IPS DF 19.7 (cell line): ENCODE results near the gene RAVER2.
"Not testable (repeated sequence)": the region's sequence is repeated elsewhere in the genome, so short reads cannot be mapped to it uniquely, and the experiment has no call there.

Experiments used
- DNase-seq: peaks from one replicate; pipeline ENCODE4 v3.0.0-alpha.2; 2013; ENCODE audit warnings: low read depth, low spot score

RAVER2 gene

GRCh38 chr1:64748706-64749105, 3.8 kb downstream of the RAVER2 start:
- no peak for DNase-seq

DNA sequence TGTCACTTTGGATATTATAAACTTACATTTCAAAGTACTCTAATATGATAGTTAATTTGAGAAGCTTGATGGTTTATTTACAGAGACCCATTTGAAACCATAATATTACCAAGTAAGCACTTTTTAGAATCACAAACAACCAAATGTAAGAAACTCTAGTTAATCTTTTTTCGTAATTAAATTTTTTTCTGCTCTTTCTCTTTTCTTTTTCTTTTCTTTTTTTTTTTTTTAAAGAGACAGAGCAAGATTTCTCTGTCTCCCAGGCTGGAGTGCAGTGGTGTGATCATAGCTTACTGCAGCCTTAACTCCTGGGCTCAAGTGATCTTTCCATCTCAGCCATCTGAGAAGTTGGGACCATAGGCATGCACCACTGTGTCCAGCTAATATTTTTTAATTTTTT, 5.2 kb downstream of the RAVER2 start:
- no peak for DNase-seq

DNA sequence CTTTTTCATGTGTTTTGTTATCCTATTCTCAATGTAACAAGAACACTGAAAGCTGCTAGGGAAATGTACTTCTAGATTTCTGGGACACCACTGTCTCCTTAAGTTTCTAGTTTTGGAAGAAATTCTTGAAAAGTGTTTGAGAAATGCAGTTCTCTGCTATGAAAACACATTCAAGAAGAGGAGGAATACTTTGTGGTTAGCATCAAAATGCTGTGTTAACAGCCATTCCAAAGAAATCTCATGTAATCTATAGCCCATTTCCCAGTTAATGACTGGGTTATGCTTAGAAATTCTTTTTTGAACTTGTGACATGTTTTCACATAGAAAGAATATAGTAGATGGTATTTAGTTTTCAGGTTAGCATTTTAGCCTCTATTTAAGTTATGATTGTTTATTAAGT, 6.0 kb downstream of the RAVER2 start:
- no peak for DNase-seq

DNA sequence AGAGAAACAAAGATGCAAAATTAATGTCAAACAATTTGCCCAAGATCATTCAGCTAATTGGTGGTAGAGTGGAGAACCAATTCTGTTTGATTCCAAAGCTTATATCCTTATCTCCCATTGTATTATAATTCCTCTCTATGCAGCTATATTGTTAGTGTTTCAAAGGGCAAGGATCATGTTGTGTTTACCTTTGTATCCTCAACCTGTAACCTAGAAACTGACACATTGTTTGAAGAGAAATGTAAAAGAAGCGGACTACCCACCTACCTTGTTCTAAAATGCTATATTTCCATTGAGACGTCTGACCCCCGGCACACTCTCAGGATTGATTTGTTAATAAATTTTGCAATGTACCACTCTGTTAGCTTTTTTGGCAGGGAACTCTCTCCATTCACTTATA, 9.3 kb downstream of the RAVER2 start:
- DNase-seq, result no peak

DNA sequence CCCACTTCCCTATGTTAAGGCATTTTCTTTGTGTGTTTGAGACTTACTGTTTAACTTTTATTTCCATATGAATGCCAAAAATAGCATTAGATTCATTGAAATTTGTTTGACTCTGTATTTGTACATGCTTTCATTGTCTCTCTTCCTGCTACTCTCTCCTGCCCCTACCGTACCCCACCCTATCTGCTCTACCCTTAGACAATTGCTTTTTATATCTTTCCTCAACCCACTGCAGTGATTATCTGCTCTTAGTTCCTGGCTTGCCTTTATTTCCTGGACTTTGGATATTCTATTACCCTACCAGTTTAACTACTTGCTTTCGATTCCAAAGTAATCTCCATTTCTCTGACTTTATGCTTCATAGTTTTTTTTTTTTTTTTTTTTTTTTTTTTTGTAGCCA, 10.5 kb downstream of the RAVER2 start:
- no peak for DNase-seq

DNA sequence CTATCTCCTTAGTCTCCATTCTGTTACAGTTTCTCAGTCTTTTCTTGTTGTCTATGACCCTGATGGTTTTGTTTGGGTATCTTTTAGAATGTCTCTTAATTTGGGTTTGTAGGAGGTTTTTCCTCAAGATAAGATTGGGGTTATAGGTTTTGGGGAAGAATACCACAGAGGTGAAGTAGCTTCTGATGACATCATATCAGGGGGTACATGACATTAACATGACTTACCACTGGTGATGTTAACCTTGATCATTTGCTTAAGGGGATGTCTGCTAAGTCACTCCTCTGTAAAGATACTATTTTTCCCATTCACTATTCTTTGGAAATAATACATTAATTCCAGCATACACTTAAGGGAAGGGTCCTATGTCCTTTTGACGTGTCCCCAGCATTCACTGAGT, 11.9 kb downstream of the RAVER2 start:
- DNase-seq, result no peak

- no peak for DNase-seq
Measured at GRCh38 chr1:64757213-64757612, 12.3 kb downstream of the RAVER2 start.

DNA sequence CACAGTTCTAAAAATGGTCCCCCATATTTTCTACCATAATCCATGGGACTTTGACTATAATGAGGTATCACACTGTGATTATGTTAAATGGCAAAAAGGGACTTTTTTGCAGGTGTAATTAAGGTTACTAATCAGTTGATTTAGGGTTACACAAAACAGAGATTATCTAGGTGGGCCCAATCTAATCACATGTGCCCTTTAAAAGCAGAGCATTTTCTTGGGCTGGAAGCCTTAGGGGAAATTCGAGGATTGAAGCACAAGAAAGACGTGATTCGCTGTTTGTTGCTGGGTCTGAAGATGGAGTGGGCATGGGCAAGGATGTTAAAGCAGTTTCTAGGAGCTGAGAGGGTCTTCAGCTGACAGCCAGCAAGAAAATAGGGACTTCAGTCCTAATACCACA, 13.4 kb downstream of the RAVER2 start:
- no peak for DNase-seq

DNA sequence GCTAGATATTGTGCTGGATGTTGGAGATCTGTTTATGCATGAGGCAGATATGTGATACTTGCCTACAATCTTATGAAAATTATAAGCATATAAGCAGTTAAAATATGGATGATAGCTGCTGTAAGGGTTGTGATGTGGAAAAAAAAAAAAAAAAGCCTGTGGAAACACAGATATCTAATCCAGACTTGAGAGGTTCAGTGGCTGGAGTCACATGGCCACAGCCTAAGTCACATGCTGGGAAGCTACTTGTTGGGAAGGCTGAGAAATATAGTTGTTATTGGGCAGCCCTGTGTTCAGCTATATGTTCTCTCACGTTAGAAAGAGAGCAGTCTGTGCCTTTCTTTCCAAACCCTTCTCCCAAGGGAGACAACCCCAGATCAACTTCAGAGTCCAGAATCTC, 15.1 kb downstream of the RAVER2 start:
- no peak for DNase-seq

- DNase-seq, result no peak
Measured at GRCh38 chr1:64765012-64765411, 20.1 kb downstream of the RAVER2 start.

DNA sequence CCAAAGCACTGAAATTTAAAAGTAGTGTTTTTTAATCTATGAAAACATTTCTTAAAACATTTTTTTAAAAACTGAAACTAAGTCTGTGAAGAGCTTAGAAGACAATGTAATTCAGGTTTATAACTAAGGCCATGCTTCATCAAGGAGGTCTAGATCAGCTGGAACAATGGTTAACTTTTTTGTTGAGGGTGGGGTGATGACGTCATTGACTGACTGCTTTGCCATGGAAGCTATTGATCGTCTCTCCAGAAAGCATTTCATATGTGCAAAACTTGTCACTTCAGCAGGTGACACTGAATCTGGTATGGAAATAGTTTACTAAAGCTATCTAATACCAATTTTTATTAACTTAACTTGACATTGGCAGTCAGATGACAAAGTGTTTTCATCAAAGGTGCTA, 21.0 kb downstream of the RAVER2 start:
- DNase-seq, result no peak

DNA sequence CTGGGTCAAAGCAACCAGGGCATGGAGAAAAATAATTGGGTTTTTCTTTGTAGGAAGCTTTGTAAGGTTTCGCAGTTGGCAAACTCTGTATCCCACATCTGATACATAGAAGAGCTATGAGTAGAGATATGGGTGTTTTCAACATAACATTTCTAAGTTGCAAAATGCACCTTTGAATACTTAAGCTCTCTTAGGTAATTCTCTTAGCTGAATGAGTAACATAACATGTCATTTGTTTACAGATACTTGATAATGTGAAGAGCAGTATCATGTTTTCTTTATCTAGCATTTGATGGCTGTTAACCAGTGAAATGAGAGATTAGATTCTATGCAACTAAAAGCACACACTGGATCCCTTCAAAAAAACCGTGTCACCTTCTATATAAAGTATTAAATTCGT, 21.6 kb downstream of the RAVER2 start:
- no peak for DNase-seq

GRCh38 chr1:64769482-64769881, 24.6 kb downstream of the RAVER2 start:
- no peak for DNase-seq

- no peak for DNase-seq
Measured at GRCh38 chr1:64769971-64770370, 25.1 kb downstream of the RAVER2 start.

GRCh38 chr1:64773306-64773705, 28.4 kb downstream of the RAVER2 start:
- DNase-seq, result not testable (repeated sequence)

- no peak for DNase-seq
Measured at GRCh38 chr1:64775113-64775512, 30.2 kb downstream of the RAVER2 start.

- not testable (repeated sequence) for DNase-seq
Measured at GRCh38 chr1:64782044-64782443, 37.2 kb downstream of the RAVER2 start.

DNA sequence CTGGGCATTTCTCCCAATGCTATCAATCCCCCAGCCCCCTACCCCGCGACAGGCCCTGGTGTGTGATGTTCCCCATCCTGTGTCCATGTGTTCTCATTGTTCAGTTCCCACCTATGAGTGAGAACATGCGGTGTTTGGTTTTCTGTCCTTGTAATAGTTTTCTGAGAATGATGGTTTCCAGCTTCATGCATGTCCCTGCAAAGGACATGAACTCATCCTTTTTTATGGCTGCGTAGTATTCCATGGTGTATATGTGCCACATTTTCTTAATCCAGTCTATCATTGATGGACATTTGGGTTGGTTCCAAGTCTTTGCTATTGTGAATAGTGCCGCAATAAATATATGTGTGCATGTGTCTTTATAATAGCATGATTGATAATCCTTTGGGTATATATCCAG, 38.0 kb downstream of the RAVER2 start:
- DNase-seq, result not testable (repeated sequence)

DNA sequence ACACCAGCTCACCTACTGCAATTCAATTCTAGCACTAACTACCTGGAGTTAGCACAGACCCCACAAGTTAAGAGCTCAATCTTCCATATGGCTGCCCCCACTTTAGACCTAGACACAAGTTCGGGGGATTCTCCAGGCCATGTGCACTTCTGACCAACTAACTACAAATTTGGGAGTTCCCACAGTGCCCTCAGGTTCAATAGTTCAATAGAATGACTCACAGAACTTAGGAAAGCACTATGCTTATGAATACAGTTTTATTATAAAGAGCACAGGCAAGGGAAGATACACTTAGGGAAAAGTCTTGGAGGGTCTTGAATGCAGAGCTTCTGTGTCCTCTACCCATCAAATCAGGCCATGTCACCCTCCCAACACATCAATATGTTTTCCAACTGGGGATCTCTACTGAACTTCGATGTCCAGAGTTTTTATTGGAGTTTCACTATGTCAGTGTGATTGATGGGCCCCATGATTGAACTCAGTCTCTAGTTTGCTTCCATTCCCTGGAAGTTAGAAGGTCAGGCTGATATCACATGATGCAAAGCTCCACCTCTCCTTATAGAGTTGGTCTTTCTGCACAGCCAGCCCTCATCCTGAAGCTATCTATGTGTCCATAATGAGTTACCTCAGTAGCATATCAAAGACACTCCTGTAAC, 46.1 kb downstream of the RAVER2 start:
- DNase-seq, result no peak

DNA sequence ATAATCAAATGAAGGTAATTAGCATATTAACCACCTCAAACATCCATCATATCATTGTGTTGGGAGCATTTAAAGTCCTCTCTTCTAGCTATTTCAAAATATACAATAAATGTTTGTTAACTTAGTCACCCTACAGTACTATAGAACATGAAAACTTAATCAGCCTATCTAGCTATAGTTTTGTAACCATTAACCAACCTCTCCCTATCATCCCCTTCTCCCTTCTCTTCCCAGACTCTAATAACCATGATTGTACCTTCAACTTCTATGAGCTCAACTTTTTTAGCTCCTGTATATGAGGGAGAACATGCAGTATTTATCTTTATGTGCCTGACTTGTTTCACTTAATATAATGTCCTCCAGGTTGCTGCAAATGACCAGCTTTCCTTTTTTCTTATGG, 54.0 kb downstream of the RAVER2 start:
- no peak for DNase-seq

- no peak for DNase-seq
Measured at GRCh38 chr1:64801851-64802523, 57.1 kb downstream of the RAVER2 start.

DNA sequence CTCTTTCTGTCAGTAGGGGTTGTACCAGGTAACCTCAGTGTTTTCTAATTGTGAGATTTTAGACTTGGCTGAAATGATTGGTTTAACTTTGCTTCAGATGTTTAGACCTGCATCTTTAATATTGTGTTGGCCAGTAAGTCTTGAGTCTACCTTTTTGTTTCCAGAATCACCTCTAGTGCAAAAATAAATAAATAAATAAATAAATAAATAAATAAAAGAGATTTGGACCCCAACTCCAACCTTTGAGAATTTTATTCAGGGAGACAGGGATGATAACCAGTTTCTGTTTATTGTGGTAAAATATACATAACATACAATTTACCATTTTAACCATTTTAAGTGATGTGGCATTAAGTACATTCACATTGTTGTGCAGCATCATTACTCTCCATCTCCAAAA, 64.4 kb downstream of the RAVER2 start:
- DNase-seq, result no peak

- no peak for DNase-seq
Measured at GRCh38 chr1:64810001-64810400, 65.1 kb downstream of the RAVER2 start.

DNA sequence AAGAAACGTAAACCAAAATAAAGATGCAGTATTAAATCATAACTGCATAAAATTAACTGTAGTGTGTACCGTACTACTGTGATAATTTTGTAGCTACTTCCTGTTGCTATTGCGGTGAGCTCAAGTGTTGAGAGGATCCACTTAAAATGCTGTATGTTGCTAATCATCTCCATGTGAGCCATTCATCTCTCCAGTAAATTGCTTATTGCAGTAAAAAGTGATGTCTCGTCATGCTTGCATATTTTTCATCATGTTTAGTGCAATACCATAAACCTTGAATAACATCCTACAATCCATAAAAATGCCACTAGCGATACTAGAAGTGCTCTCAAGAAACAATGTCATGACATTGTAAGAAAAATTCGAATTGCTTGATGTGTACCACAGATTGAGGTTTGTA, 66.3 kb downstream of the RAVER2 start:
- no peak for DNase-seq
